Transverse colon (tissue), 4 donors: ENCODE measurements around the gene VPS52. TPM values are rescaled to one million over a fixed set of nuclear protein-coding genes. Genes with fewer than 3 reads are reported as not detected.
"Not testable (repeated sequence)": the region's sequence is repeated elsewhere in the genome, so short reads cannot be mapped to it uniquely, and the experiment has no call there.

Experiments
- DNase-seq: peaks from one replicate; pipeline ENCODE4 v3.0.0-alpha.2; 2019
- H3K27ac ChIP-seq, 4 donors: fragments of 200-600 bp; sonication (generic); 2 replicates each; pipeline ENCODE4 v1.5.1; 2016 to 2018; ENCODE audit warnings: inconsistent platforms in 4 of 4
- H3K27me3 ChIP-seq: fragments of 200-600 bp; sonication (generic); 2 replicates; pipeline ENCODE4 v1.5.1; 2017; ENCODE audit warnings: inconsistent platforms
- H3K36me3 ChIP-seq, 4 donors: fragments of 200-600 bp; sonication (generic); 2 replicates each; pipeline ENCODE4 v1.5.1; 2017 to 2019; ENCODE audit warnings: inconsistent platforms in 4 of 4
- H3K4me1 ChIP-seq, 4 donors: fragments of 200-600 bp; sonication (generic); 2 replicates each; pipeline ENCODE4 v1.5.1; 2017 to 2020; ENCODE audit warnings: inconsistent platforms in 4 of 4
- H3K4me3 ChIP-seq, 4 donors: fragments of 200-600 bp; sonication (generic); 1 replicate in 1 of 4; 2 replicates in 3 of 4; pipeline versions ENCODE4 v1.5.1 to v1.6.1; 2017 to 2019; ENCODE audit warnings: inconsistent platforms in 4 of 4
- H3K9me3 ChIP-seq, 2 donors: fragments of 200-600 bp; sonication (generic); 2 replicates each; pipeline ENCODE4 v1.5.1; 2017 to 2019; ENCODE audit warnings: inconsistent platforms in 2 of 2
- CTCF ChIP-seq, 5 experiments: fragments of 200-600 bp in 3 of 5; fragments of 450-650 bp in 2 of 5; sonication (generic) in 3 of 5; IDR thresholded peaks; 1 replicate in 2 of 5; 2 replicates in 3 of 5; pipeline ENCODE4 v1.5.1; 2016 to 2017; ENCODE audit warnings: antibody characterized with exemption in 5 of 5, inconsistent platforms in 3 of 5, mild to moderate bottlenecking in 2 of 5, moderate library complexity in 1 of 5
- EP300 ChIP-seq: sonication (generic); formaldehyde crosslinking; IDR thresholded peaks from one replicate; pipeline ENCODE4 v1.6.1; 2017; ENCODE audit warnings: antibody characterized with exemption, low read depth
- POLR2A ChIP-seq: fragments of 450-650 bp; IDR thresholded peaks from one replicate; pipeline ENCODE4 v1.6.1; 2016; ENCODE audit warnings: antibody characterized with exemption, mild to moderate bottlenecking, moderate library complexity
- POLR2AphosphoS5 ChIP-seq, 3 donors: sonication (generic); formaldehyde crosslinking; IDR thresholded peaks; one replicate each; pipeline ENCODE4 v1.6.1; 2016; ENCODE audit warnings: antibody characterized with exemption in 3 of 3
- WGBS, 2 donors: methylation state at CpG; one replicate each; pipeline ENCODE4 v1.1.5; 2018; ENCODE audit warnings: low coverage in 1 of 2; 5-methylcytosine and 5-hydroxymethylcytosine counted together
- in situ Hi-C, 4 donors: fragments of 200-750 bp; cut with MboI; loops; one replicate each; pipeline versions ENCODE4 v1.15.0 to v1.15.1; 2017; ENCODE audit warnings: low sequenced_read_pairs in 3 of 4, low pct_ligation_motif_present in 1 of 4, low pct_unique_long_range_greater_than_20kb in 1 of 4
- intact Hi-C: fragments of 100-400 bp; cut with DNase I; formaldehyde crosslinking; loops from one replicate; pipeline ENCODE4 v1.15.1; 2023; ENCODE audit warnings: low total_unique reads
- total RNA-seq, 4 donors: library from RNA; depleted of rRNA; stranded (reverse); fragments of >200 nt; gene quantifications; one replicate each; pipeline ENCODE4 v1.1.0, GENCODE V29; 2016

The VPS52 gene
- total RNA-seq, 4 donors from 2014 or later = 52.4 to 93.3 (median 63.4) TPM

GRCh38 chr6:33271117-33271467 lies 584 bp downstream of the VPS52 start:
- H3K4me3 ChIP-seq = peak overlapping the region; percentile 54 to 85 (median 67)
- peak overlapping the region; percentile 91 to 97 (median 94) for H3K27ac ChIP-seq
- no peaks in the 10 kb centered on the region for H3K9me3 ChIP-seq
- H3K27me3 ChIP-seq = no peaks in the 10 kb centered on the region
- intact Hi-C loops (no loop called here), in situ Hi-C loops (no loop called here)
- H3K36me3 ChIP-seq = peaks cover 0 to 25% (median 10%) of the 10 kb centered on the region in 4 donors
- 1 to 7% methylated on average over 3 to 7 of the region's 7 CpGs for WGBS, 2 donors
- no peak for DNase-seq
- peaks cover 23 to 48% (median 41%) of the 10 kb centered on the region in 4 donors for H3K4me1 ChIP-seq
- TF ChIP-seq CTCF (IDR thresholded peaks at IDR 0.05) = peak in 1 of 5 experiments; percentile 29
- no peak for TF ChIP-seq POLR2AphosphoS5 (IDR thresholded peaks at IDR 0.05)

GRCh38 chr6:33264015-33264414 lies 7.7 kb downstream of the VPS52 start:
- no peak for TF ChIP-seq EP300
- no peak for TF ChIP-seq CTCF (IDR thresholded peaks at IDR 0.05)
- no peak for TF ChIP-seq POLR2AphosphoS5 (IDR thresholded peaks at IDR 0.05)
- no peak for TF ChIP-seq POLR2A
- Histone ChIP-seq H3K4me1 (no peaks in the 10 kb centered on the region), H3K27ac (no peak overlapping the region), H3K27me3 (no peaks in the 10 kb centered on the region), H3K9me3 (no peaks in the 10 kb centered on the region), H3K36me3 (peaks cover 0 to 50% (median 14%) of the 10 kb centered on the region in 4 donors), H3K4me3 (no peak overlapping the region)
- in situ Hi-C loops = no loop called here
- DNase-seq = no peak
- intact Hi-C loops = no loop called here
- WGBS, 2 donors = 84 to 96% methylated on average over 4 to 7 of the region's 7 CpGs

GRCh38 chr6:33262490-33262889 lies 9.2 kb downstream of the VPS52 start:
- in situ Hi-C loops, DNase-seq, H3K27me3 ChIP-seq, H3K4me3 ChIP-seq, H3K9me3 ChIP-seq, H3K4me1 ChIP-seq, intact Hi-C loops, H3K27ac ChIP-seq: not testable (repeated sequence)
- WGBS, 2 donors = 96% methylated on average over 3 of the region's 3 CpGs; no CpG with 5 or more reads in 1 of the 2 donors
- H3K36me3 ChIP-seq = peaks cover 0 to 38% (median 10%) of the 10 kb centered on the region in 4 donors

GRCh38 chr6:33259032-33259431 lies 12.6 kb downstream of the VPS52 start:
- 67 to 90% methylated on average over 1 to 5 of the region's 5 CpGs for WGBS, 2 donors

More at GRCh38 chr6:33259032-33259431, 12.6 kb downstream of the VPS52 start:
- no peaks in the 10 kb centered on the region for H3K4me1 ChIP-seq
- no peak for DNase-seq
- in situ Hi-C loops = no loop called here
- TF ChIP-seq POLR2A = no peak
- no peak for TF ChIP-seq EP300
- TF ChIP-seq CTCF (IDR thresholded peaks at IDR 0.05) = no peak
- no peak for TF ChIP-seq POLR2AphosphoS5 (IDR thresholded peaks at IDR 0.05)
- H3K4me3 ChIP-seq = no peak overlapping the region
- H3K36me3 ChIP-seq = peaks cover 0 to 10% (median 0%) of the 10 kb centered on the region in 4 donors
- no peaks in the 10 kb centered on the region for H3K27me3 ChIP-seq
- intact Hi-C loops = no loop called here
- no peak overlapping the region for H3K27ac ChIP-seq
- no peaks in the 10 kb centered on the region for H3K9me3 ChIP-seq
